Ecto neural progenitor cell (in vitro differentiated cells): Measurements from ENCODE around the gene TMEM116.
"Not testable (repeated sequence)": the region's sequence is repeated elsewhere in the genome, so short reads cannot be mapped to it uniquely, and the experiment has no call there.

Source experiments
- DNase-seq: peaks from one replicate; pipeline ENCODE4 v3.0.0-alpha.2; 2018; ENCODE audit warnings: low spot score

Gene TMEM116

GRCh38 chr12:112012775-112013600, at the start of gene TMEM116, which contains the start of gene ERP29:
TSS of gene TMEM116 (minus strand) at chr12:112013165. CDS start at chr12:112005270, 7,895 bp downstream.
TSS of gene ERP29 (plus strand) at chr12:112013426. CDS start at chr12:112013466, 40 bp downstream.
- DNase-seq = peak; percentile 100

DNA sequence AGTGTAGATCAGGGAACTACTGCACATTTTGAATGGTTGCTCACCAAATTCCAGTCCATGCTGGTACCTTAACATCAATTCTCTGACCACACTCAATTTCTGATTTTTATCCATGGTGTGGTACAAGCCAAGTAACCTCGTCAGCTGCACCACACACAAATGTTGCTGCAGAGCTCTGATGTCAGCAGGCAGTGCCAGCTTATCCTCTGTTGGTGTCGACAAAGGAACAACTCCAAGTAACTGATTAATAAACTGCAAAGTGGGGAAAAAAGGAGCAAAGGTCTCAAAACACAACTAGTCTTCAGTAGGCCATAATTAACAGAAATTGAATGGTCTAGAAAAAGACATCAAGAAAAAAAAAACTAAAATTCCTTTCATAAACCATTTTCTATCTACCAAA, 48.2 kb upstream of the TMEM116 start:
- DNase-seq = no peak

DNA sequence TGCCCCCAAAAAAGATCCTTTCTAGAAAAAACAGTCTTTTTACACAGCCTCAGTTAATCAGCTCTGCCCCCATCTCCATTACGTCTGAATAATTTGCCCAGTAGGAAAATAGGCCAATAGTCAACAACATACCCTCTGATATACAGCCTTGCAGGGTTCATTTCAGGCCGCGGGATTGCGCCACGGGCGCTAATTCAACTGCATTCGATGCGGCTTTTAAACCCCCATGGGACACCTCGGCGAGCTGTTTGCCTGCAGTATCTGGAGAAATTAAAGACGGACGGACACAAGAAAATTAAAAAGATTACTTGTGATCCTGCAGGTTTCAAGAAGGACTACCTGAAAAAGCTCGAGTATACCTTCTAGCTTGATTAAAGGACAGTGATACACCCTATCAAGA, 36.4 kb upstream of the TMEM116 start:
- DNase-seq = no peak

DNA sequence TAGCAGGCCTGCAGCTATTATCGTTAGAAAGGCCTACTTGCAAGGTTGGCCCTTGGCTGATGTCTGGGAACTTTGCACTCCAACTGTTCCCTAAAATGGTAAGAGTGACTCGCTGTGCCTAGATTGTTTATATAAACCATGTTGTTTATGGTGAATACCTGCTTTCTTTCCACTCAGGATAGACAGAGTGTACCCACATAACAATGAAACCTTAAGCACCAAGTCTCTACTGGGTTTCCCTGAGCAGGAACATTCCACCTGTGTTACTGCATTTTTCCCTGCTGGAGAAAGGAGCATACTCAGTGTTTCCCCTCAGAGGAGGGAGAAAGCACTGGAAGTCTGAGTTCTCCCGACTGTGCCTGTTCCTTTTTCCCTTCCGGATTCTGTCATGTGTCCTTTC, 33.0 kb upstream of the TMEM116 start:
- no peak for DNase-seq

GRCh38 chr12:112036614-112037013, 23.6 kb upstream of the TMEM116 start:
- DNase-seq = not testable (repeated sequence)

DNA sequence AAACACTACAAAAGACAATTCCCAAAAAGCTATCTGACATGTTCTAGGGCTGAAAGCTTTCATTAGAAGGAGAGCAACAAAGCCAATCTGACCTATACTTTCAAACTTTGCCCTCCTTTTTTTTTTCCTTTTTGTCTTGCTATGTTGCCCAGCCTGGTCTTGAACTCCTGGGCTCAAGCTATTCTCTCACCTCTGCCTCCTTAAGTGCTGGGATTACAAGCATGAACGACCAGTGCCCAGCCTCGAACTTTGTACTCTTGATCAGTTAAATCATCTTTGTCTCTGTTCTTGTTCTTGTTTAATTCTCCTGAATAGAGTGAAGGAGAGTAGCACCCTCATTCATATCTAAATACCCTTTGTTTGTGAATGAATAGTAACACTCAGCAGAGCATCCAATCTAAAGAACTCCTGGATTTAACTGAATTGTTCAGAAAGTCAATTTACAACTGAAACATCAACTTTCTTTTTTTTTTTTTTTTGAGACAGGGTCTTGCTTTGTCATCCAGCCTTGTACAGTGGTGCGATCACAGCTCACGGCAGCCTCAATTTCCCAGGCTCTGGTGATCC, 22.3 kb upstream of the TMEM116 start:
- DNase-seq = no peak

GRCh38 chr12:112032292-112032691, 19.3 kb upstream of the TMEM116 start:
- no peak for DNase-seq

DNA sequence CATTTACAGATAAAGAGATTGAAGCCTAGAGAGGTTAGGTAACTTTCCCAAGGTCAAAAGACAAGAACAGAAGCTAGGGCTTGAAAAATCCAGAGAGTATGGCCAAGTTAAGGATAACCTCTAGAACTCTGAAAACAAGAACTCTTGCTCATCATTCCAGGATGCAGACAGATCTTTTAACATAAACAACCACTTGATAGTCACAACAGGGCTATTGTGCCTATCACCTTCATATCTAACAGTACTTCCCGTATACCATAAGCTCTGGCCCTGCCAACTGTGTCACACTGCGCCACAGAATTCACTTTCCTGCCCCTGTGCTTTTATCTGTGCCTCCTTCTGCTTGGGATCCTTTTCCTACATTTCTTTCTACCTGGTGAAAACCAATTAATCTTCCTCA, 18.5 kb upstream of the TMEM116 start:
- DNase-seq = no peak

DNA sequence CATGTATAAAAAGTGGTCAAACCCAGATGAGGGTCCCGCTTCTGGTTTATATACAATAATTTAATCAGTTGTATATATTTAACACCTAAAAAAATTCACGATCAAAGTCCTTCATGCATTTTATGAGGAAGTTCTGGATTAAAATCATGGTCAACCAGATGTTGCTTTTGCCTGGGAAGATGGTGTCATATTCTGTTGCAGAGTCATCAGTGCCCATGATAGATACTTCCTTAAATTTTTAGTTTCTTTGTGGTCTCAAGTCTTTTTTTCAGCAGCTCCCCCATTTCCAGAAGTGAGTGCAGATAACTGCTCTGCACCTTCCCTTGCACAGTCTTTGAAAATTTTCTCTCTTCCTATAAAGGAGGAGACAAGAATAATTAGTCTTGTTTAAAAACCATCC, 16.3 kb upstream of the TMEM116 start:
- DNase-seq = no peak

DNA sequence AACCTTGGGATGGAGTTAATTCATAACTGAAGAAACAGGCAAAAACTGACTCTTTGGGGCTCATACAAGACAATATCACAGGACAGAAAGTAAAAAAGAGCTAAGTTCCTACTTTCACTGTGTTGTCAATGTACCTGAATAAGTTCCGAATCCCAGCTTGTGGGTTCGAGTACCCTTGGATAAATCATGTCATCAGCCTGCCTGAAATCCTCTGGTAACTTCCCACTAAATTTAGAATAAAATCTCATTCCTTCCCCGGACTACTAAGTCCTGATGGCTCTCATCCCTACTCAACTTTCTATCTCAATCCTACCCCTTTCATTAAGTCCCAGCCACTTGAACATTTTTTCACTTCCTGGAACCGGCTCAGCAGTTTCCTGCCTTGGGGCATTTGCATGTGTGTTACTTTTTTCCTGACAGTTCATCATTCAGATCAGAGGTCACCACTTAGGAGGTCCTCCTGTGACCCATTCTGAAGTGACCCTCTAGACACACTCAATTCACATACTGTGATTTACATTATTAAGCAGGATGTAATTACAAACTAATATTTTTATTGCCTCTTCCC, 12.9 kb upstream of the TMEM116 start:
- no peak for DNase-seq

- DNase-seq = no peak
These were observed 10.9 kb upstream of the TMEM116 start for GRCh38 chr12:112023759-112024396.

GRCh38 chr12:112022241-112023016, 9.5 kb upstream of the TMEM116 start:
- no peak for DNase-seq

DNA sequence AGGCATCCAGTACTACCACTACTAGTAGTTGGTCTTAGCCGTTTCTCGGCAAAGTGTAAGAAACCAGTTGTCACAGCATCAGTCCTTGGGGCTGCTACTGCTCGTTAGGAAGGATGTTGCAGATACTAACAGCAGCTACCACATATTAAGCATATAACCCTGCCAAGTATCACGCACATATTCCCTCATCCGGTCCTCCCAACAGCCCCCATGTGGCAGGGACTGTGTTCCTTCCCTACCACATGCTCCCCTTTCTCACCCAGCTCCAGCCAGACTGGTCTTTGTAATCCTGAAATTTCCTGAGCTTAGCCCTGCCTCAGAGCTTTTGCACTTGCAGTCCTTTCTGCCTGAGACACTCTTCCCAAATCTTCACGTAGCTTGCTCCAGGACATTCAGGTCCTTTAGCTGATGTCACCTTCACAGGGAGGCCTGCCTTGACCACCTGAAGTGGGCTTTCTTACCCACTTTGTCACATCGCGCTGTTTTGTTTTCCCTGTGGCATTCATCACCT, 8.0 kb upstream of the TMEM116 start:
- DNase-seq = no peak

DNA sequence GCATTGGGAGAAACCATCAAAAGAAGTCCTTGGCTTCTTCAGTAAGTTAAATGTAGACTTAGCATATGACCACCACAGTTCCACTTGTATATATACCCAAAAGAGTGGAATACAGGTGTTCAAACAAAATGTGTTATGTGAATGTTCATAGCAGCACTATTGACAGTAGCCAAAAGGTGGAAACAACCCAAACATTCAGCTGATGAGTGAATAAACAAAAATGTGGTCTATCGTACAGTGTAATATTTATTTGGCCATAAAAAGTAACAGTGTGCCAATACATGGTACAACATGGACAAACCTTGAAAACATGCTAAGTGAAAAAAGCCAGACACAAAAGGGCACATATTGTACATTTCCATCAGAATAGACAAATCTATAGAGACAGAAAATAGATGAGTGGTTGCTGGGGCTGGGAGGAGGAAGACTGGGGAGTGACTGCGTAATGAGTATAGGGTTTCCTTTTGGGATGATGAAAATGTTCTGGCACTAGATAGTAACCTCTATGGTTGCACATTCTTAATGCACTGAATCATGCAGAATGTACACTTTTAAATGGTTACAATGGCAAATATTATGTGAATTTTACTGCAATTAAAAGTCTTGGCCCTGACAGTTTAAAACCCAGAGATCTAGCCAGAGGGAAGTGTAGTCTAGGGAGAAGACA, 5.7 kb upstream of the TMEM116 start:
- DNase-seq = no peak

- DNase-seq = no peak
These were observed 4.1 kb upstream of the TMEM116 start for GRCh38 chr12:112017041-112017440.

DNA sequence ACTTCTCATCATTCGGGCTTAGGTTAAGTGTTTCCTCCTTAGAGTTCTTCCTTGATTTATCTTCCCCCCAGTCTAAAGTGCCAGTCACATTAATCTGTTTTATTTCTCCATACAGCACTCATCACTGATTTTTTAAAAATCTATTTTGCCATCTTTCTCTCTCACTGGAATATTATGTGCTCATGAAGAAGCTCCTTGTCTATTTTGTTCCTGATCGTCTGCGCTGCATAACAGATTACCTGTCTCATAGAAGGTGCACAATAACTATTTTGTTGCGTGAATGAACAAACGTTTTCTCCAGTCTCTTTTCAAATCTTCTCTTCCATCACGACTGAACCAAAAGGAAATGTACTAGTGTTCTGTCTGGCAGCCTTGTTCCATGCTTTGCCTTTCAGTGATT, 3.0 kb upstream of the TMEM116 start:
- DNase-seq = no peak

GRCh38 chr12:112013601-112014402, 837 bp upstream of the TMEM116 start:
- peak; percentile 81 for DNase-seq

GRCh38 chr12:112011685-112012084, 1.3 kb downstream of the TMEM116 start:
- DNase-seq = no peak

DNA sequence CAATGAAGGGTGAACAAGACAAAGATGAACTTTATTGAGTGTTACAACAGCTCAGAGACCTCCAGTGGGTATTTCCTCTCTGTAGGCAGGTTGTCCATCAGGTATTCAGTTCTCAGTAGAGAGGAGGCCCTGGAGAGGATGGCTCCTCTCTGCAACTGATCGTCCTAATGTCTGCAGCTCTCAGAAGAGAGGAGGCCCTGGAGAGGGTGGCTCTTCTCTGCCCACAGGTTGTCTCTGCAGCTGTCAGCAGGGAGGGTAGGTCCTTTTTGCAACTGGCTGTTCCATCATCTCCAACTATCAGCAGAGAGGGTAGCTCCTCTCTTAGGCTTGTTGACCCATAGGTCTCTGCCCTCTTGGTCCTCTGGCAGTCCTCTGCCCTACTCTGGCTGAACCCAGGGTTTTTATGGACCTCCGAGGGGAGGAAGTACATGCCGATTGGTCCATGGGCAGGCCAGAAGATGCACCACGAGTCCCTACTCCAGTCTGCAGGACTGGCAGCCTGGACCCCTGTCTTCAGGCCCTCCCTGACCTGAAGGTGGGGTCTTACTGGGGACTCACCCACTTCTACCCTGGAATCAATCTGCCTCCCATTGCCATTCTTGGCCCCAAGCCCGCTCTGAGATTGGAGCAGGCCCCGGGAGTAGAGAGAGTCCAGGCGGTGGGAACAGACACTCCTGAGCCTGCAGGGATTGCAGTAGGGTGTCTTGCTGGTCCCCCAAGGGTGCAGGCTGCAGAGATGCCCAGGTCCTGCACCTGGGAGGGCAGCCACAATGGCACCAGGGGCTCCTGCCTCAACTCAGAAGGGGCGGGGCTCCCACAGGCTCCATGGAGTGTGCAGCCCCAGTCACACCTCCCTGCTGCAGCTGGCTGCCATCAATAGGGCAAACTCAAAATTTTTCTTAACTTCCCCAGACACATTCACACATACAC, 2.3 kb downstream of the TMEM116 start:
- no peak for DNase-seq
